T1000 (cell line): Measurements from ENCODE around the gene SLC2A10.

ENCODE experiments used
- DNase-seq: peaks from one replicate; lab custom pipeline; 2025; ENCODE audit warnings: mixed read lengths; lab: John Stamatoyannopoulos, UW

The SLC2A10 gene

DNA sequence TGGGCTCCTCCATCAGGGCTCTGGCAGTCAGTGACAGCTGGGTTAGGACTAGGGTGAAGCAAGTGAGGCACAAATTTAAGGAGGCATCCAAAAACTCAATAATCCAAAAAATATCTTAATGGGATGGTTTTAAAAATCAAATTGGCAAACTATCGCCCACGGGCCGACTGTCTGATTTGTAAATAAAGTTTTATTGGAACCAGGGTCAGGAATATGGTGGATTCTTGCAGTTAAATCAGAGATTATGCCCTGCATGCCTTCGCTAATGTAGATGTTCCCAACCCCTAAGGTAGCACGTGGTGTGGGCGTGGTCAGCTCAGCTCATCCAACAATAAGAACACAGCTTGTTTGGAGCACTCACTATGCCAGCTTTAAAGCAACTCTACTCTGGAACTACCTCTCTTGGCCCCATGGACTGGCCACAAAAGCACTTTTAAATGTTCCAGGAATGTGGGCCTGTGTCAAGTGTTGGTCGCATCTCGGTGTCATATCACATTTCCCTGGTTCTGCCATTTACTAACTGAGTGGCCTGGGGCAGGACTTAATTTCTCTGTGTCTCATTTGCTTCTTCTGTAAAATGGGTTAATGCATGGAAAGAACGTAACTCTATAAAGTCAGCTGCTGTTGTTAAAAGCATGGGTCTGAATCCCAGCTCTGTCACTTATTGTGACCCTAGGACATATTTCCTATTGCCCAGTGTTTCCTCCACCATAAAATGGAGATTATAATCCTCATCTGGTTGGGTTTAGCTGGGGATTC lies 27.2 kb upstream of the SLC2A10 start:
- DNase-seq, result no peak

DNA sequence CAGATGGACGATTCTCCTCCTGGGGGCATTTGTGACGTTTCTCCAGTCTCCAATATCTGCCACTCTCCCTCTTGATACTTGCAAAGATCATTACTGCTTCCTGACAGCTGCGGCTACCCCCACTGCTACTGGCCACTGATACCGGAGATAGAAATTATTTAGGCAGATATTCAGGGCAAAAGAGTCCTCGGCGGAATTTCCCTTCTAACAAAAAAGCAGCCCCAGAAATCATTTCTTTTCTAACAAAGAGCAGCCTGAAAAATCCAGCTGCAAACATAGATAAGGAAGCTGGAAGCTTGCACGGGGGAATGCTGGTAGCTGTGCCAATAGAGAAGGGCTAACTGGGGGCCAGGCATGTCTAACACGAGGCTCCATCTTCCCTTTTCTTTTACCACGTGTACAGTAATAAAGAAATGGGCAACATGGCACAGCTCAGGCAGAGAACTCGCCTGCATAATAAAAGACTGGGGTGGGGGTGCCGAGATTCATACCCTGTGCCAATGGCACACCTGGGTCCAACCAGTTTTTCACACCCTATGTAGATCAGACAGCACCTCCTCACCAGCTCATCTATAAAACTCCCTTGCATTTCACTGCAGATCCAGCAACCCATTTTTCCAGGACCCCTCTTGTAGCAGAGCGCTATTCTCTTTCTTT lies 26.3 kb upstream of the SLC2A10 start:
- DNase-seq, result no peak

DNA sequence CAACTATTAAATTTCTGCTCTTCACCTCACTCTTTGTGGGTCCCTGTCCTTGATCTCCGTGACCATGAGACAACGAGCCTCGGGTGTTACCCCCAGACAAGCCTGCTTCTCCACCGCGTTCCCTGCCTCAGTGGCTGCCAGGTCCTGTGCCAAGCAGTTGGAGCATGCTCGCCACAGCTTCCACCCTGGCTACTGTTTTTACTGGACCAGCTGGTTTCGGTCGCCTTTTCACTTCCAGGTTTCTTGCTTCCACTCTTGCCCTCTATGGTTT lies 25.8 kb upstream of the SLC2A10 start:
- DNase-seq, result no peak

DNA sequence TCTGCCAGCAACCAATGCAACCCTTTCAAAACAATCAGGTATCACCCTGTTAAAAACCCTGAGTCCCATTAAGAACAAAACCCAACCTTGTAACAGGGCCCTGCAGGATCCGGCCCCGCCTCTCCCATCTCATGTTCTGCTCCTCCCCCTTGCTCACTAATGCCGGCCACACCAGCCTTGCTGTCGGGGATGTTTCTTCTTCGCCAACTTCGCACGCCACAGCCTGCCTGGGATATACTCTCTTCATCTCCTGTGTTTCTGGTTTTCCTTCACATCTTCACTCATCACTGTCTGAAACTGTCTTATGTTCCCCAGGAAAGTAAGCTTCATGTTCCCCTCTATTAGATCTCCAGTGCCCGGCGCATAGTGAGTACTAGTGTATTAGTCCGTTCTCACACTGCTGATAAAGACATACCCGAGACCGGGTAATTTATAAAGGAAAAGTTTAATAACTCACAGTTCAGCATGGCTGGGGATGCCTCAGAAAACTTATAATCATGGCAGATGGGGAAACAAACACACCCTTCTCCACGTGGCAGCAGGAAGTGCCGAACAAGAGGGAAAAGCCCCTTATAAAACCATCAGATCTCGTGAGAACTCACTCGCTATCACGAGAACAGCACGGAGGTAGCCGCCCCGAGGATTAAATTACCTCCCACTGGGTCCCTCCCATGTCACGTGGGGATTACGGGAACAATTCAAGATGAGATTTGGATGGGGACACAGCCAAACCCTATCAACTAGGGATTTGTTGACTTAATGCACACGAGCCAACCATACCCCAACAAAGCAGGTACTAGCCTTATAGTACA lies 25.3 kb upstream of the SLC2A10 start:
- peak; percentile 79 for DNase-seq

DNA sequence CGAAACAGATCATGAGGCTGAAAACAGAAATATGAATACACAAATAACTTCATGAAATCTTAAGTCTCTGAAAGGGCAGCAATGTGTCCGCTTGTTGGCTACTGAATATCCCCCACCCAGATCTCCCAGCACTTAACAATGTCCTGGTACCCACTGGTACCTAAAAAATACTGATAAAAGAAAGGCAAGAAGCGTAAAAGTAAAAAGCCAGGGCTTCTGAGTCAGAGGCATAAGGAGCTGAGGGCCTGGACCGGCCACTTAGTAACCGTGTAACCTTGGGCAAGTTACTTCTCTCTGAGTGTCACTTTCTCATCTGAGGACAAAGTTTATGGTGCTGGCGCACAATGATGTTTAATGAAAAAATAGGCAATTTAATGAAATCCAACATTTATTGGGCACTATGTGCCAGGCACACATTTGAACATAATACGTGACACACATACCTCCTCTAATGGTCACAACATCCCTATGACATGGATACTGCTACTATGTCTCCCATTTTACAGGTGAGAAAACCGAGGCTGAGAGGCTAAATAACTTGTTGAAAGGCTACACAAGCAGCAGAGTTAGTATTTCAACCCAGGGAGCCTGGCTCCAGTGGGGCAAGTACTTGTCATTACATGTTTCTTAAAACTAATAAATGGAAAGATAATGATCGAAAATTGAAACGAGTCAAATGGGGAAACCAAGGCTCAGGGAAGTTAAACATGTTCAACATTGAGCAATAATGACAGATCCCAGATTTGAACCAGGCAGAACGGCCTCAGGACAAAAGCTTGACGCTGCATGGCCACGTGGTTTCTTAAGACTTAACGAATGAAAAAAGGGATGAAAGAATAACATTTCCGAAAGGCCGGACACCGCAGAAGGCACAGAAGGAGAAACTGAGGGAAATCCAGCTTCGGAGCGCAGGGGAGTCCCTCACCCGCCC lies 21.0 kb upstream of the SLC2A10 start:
- no peak for DNase-seq

DNA sequence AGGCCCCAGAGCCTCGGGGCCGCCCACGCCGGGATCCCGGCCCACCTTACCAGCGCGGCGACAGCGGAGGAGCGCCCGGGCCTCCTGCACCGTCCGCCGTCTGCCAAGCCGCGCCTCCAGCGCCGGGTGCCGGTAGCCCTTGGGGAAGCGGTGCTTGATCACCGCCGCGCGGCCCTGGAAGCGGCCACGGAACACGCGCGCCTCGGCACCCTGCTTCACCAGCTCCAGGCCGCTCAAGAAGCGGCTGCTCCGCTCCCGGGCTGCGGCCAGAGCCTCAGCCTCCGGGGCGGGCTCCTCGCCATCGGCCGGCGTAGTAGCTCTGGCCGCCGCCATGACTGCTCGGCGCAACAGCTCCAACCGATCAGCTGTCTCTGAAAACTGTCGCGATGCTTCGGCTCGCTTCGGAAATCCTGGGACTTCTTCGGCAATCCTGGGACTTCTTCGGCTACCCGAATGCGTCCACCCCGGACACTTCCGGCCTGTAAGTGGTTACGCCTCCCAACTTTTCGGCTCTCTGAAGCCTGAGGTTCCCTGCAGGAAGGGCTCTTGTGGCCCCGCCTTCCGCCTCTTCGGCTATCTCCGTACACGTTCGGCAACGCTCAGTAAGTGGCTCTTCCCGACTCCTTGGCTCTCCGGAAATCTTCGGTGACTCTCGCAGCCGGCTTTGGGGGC lies 20.2 kb upstream of the SLC2A10 start, which contains the start of gene TP53RK:
TP53RK (minus strand) TSS at position 363 of the 672 bp plus-strand sequence; CDS start at position 333, 30 bp downstream.
- DNase-seq, result peak; percentile 100

DNA sequence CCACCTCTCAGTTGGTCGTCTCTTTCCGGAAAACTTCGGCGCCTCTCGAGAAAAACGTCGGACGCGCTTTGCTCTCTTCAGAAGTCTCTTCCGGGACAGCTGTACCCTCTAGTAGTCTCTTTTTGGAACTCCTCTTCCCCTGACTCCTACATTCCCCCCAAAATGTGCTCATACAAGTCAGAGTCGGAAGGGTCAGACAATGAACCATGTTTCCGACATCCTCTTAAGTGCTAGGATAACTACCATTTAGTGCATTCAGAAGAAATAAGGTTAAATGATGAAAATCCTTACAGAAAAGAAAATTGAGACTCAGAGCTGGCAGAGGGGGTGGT lies 19.7 kb upstream of the SLC2A10 start:
- DNase-seq, result no peak

DNA sequence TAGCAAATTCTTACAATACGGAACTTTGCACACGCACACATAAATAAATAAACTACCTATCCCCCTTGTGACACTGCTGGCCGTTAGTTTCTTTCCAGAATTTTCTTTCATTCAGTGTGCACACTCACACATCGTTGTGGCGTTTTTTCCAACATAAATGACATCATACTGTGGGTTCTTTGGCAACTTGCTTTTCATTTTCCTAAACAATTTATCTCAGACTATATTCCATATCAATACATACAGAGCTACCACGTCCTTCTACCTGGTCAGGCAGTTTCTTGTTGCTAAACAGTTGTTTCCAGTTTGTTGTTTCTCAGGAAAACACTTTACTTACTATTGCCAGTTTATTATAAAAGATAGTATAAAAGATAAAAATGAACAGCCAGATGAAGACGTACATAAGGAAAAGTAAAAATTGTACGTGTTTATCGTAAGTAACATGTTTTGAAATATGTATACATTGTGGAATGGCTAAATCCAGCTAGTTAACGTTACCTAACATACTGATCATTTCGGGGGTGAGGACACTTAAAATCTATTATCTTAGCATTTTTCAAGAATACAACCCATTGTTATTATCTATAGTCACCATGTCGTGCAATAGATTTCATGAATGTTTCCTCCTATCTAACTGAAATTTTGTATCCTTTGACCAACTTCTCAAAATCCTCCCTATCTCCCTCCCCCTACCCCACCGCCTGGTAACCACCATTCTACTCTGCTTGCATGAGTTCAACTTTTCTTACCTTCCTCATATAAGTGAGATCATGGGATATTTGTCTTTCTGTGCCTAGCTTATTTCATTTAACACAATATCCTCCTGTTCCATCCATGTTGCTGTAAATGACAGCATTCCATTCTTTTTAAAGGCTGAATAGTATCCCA lies 19.0 kb upstream of the SLC2A10 start:
- DNase-seq, result no peak

DNA sequence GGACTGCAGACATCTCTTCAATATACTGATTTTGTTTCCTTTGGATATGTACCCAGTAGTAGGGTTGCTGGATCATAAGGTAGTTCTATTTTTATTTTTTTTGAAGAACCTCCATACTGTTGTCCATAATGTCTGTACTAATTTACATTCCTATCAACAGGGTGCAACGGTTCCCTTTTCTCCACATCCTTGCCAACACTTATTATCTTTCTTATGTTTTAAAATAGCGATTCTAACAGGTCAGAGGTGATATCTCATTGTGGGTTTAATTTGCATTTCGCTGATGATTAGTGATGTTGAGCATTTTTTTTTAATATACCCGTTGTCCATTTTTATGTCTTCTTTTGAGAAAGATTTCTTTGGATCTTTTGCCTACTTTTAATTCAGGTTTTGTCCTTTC lies 18.3 kb upstream of the SLC2A10 start:
- DNase-seq, result no peak

DNA sequence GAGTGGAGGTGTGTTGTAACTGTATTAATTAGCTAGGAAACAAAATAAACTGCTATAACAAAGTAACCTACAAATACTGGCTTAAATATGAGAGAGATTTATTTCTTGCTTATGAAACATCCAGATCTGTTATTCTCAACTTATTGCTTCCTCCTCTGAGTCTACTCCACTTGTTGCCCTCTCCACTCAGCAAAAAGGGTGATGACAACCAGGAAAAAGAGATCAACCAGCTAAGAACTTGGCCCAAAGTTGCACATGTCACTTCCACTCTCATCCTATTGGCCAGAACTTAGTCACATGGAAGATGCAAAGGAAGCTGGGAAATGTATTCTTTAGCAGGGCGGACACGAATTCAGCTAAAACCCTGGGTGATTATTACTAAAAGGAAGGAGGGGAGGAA lies 15.0 kb upstream of the SLC2A10 start:
- DNase-seq, result no peak

DNA sequence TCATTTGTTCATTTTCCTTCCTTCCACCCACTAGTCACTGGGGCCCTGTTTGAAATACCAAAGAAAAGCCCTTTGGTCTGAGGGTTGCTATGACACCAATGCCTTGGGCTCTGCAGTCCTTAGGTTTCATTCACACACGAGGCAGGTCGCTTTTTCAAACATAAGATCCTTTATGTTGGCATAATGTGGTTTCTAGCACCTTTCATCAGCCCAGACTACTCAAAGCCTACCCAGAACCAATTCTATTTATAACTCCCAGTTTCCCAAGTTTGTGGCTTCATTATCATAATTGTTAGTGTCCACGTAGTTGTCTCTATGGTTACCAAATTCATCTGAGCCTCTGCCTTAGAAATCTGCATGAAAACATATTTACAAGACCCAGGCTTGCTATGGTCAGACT lies 13.6 kb upstream of the SLC2A10 start:
- DNase-seq, result no peak

DNA sequence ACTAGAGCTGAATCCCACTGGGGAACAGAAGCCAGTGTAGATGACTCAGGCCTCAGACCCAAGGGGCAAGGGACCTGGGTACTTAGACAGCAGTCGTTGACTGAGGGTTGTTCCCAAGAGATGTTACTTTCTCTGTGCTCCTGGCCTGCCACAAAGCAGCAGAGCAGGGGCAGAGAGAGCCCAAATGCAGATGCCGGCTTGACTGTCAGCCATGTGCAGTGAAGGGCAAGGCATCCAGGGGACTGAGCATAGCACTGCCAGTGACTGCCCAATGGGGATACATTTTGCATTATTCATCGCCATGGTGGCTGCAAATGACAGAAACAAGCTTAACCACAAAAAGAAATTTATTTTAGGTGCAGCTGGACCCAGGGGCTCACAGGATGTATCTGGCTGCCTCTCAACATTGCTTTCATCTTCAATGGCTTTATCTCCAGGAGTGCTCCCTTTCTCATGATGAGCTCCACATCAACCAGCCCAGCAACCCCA lies 12.6 kb upstream of the SLC2A10 start:
- no peak for DNase-seq

DNA sequence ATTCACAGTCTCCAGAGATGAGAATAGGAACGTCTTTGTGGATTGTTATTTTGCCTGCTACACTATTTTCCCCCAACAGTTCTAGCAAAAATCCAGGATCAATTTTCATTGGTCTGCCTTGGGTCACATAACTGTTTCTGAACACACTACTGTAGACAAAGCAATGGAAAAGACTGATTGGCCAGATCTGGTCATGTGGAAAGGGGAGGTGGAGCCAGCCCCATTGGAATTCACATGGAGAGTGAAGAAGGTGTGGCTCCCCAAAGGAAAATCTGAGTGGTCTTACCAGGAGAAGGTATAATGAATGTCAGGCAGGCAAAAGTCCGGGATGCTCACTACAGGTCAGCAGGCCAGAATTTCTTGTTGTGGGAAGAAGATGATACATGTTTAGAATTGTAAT lies 10.7 kb upstream of the SLC2A10 start:
- no peak for DNase-seq

DNA sequence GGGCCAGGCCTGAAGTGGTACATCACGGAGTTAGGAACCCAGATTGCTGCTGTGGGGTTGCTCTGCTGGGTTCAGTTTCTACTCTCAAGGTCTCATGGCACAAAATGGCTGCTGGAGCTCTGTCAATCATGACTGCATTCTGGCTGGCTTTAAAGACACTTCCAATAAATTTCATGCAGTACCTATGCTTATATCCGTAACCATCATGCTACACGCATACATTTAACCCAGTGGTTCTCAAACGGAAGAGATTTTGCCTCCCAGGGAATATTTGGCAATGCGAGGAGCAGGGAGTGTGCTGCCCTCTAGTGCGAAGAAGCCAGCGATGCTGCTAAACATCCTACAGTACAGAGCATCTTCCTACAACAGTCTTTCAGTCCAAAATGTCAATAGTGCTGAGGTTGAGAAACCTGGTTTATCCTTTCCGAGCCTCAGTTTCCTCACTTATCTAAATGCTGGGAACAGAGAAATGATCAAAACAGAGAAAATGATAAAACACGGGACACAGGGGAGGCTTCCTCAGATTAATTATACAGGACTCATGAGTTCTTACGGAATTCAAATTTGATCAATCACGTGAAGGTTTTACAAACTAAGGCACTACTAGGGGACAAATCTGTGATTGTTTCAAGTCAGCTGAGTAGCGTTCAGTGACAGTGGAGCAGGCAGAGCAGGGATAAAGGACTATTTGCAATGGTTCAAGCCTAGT lies 9.6 kb upstream of the SLC2A10 start:
- no peak for DNase-seq

DNA sequence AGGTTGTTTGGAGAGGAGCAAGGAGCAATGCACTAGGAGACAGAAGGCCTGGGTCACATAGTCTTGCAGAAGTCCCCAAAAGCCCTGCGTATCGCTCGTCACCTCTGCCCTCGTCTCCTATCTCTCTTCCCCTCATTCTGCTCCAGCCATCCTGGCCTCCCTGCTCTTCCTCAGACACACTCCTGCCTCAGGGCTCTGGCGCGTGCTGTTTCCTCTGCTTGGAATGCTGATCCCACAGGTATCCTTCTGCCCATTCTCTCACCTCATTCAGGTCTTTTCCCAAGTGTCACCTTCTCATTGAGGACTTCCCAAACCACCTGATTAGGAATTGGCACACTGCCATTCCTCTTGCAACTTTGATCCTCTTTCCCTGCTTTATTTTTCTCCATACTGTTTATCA lies 9.0 kb upstream of the SLC2A10 start:
- no peak for DNase-seq

DNA sequence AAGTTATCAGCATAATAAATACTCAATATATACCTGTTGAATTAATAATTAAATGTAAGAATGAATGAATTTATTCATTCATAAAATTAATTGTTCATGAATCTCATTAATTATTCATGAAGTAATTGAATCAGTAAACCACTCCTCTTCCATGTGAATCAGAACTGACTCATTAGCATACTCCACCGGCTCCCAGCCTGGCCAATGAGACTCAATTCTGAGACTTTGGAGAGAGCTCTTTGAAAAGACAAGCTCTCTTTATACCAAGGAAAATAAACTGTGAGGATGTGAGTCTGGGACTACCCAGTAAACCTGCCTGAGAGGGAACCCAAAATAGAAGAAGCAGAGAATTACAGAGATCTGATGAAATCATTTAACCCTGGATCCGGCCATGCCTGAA lies 8.4 kb upstream of the SLC2A10 start:
- DNase-seq, result no peak

DNA sequence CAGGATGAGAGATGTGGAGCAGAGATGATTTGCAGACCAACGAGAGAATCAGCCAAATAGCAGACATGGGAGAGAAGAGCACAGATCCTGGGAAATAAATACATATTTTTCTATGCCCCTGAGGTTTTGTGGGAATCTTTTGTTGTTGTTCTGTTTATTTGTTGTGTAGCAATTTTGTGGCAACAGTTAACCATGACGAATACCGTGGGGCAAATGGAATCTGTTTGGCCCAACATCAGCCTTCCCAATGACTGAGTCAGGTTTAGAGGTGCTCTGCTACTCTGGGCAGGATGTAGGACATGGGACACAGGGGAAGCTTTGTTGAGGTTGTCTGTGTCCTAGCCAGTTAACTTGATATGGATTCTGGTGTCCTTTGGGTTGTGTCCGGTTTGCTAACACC lies 7.9 kb upstream of the SLC2A10 start:
- no peak for DNase-seq

DNA sequence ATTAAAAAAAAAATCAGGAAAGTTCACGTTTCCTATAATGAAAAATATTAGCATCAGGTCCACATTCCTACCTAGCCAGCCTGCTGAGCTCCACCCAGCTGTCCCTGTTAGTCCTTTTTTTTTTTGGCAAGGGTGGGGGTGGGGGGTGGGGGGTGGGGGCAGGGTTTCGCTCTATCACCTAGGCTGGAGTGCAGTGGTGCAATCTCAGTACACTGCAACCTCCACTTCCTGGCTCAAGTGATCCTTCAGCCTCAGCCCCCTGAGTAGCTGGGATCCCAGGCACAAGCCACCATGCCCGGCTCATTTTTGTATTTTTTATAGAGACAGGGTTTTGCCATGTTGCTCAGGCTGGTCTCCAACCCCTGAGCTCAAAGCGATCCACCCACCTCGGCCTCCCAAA lies 7.5 kb upstream of the SLC2A10 start:
- DNase-seq, result no peak

DNA sequence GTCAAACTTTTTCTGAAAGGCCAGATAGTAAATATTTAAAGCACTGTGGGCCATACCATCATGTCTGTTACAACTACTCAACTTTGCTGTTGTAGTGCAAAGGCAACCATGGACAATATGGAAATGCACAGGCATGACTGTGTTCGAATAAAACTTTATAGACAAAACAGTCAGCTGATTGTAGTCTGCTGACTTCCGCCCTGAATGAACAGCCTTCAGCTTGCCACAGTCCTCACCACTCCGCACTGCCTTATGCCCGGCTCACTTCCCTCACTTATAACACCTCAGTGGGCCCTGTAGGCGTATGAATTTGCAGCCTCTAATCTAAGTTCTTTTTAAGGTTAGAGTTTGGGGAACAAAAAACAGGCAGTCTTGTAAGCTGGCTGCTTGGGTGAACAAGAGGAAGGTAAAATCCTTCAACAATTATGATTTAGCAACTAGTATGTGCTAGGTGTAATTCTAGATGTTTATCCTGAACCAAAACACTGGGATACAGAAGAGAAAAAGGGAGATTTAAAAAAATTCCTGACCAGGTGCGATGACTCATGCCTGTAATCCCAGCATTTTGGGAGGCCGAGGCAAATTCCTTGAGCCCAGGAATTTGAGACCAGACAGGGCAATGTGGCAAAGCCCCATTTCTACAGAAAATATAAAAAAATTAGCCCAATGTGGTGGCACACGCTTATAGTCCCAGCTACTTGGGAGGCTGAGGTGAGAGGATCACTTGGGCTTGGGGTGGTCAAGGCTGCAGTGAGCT lies 6.8 kb upstream of the SLC2A10 start:
- DNase-seq, result no peak
